OCI-M2 (cell line): ENCODE results near the gene SMARCA5.

Experiments
- DNase-seq: peaks from one replicate; lab custom pipeline; 2025; ENCODE audit not compliant: unreplicated experiment; lab: John Stamatoyannopoulos, UW

Gene SMARCA5

GRCh38 chr4:143531380-143531779 is 17.9 kb downstream of the SMARCA5 start:
- DNase-seq: no peak

GRCh38 chr4:143531788-143532491 is 18.4 kb downstream of the SMARCA5 start:
- DNase-seq: no peak

GRCh38 chr4:143538979-143539669 is 25.6 kb downstream of the SMARCA5 start:
- DNase-seq: no peak

- DNase-seq: no peak
Observed at GRCh38 chr4:143539670-143540023, 26.1 kb downstream of the SMARCA5 start.

GRCh38 chr4:143549928-143550327 is 36.4 kb downstream of the SMARCA5 start:
- DNase-seq: no peak

GRCh38 chr4:143554728-143555597 is 41.5 kb downstream of the SMARCA5 start:
- DNase-seq: no peak

- DNase-seq: no peak
Observed at GRCh38 chr4:143555676-143556075, 42.2 kb downstream of the SMARCA5 start.

- no peak for DNase-seq
Observed at GRCh38 chr4:143558286-143558685, 44.8 kb downstream of the SMARCA5 start.

GRCh38 chr4:143558823-143559756 is 45.6 kb downstream of the SMARCA5 start:
- peak; percentile 7 for DNase-seq

- no peak for DNase-seq
Observed at GRCh38 chr4:143559757-143560147, 46.2 kb downstream of the SMARCA5 start.

GRCh38 chr4:143564472-143564871 is 51.0 kb downstream of the SMARCA5 start:
- no peak for DNase-seq

GRCh38 chr4:143575331-143575730 is 61.8 kb downstream of the SMARCA5 start:
- no peak for DNase-seq

- DNase-seq: no peak
Observed at GRCh38 chr4:143581331-143581946, 67.9 kb downstream of the SMARCA5 start.

- DNase-seq: no peak
Observed at GRCh38 chr4:143585548-143585947, 72.0 kb downstream of the SMARCA5 start.

GRCh38 chr4:143586080-143586479 is 72.6 kb downstream of the SMARCA5 start:
- DNase-seq: no peak

GRCh38 chr4:143587703-143588102 is 74.2 kb downstream of the SMARCA5 start:
- no peak for DNase-seq

- DNase-seq: no peak
Observed at GRCh38 chr4:143597276-143597675, 83.8 kb downstream of the SMARCA5 start.

- no peak for DNase-seq
Observed at GRCh38 chr4:143598816-143599215, 85.3 kb downstream of the SMARCA5 start.

- no peak for DNase-seq
Observed at GRCh38 chr4:143599827-143600226, 86.3 kb downstream of the SMARCA5 start.

- no peak for DNase-seq
Observed at GRCh38 chr4:143606480-143606879, 93.0 kb downstream of the SMARCA5 start.
